CD8-positive, alpha-beta memory T cell (primary cell): ENCODE results near the gene STK31. TPM values are rescaled to one million over a fixed set of nuclear protein-coding genes. Genes with fewer than 3 reads are reported as not detected.
"Not testable (repeated sequence)": the region's sequence is repeated elsewhere in the genome, so short reads cannot be mapped to it uniquely, and the experiment has no call there.

Experiments
- CTCF ChIA-PET: fragments of 350-600 bp; sonication (Branson Sonifier 250); formaldehyde crosslinking; loops from one replicate; lab custom pipeline; 2021; ENCODE audit warnings: antibody characterized with exemption; lab: Charles Lee
- POLR2A ChIA-PET: fragments of 350-600 bp; sonication (Branson Sonifier 250); formaldehyde crosslinking; loops from one replicate; lab custom pipeline; 2021; ENCODE audit warnings: antibody characterized with exemption; lab: Charles Lee
- DNase-seq, 5 donors: peaks; one replicate each; pipeline versions ENCODE4 v3.0.0 to v3.0.0-alpha.2; 2020 to 2022; ENCODE audit warnings: mixed read lengths in 1 of 5
- H3K27ac ChIP-seq: one replicate; pipeline ENCODE4 v1.7.0; 2013; ENCODE audit warnings: low read depth, mild to moderate bottlenecking, low read length, moderate library complexity
- H3K27me3 ChIP-seq: 2 replicates; pipeline ENCODE4 v1.7.0; 2013; ENCODE audit warnings: low read length, mild to moderate bottlenecking; ENCODE audit not compliant: insufficient read depth, poor library complexity, severe bottlenecking
- H3K36me3 ChIP-seq: 2 replicates; pipeline ENCODE4 v1.7.0; 2013; ENCODE audit warnings: mild to moderate bottlenecking, low read length, moderate library complexity; ENCODE audit not compliant: insufficient read depth
- H3K4me1 ChIP-seq: 2 replicates; pipeline ENCODE4 v1.7.0; 2013; ENCODE audit warnings: mild to moderate bottlenecking, low read length, moderate library complexity; ENCODE audit not compliant: insufficient read depth
- H3K4me3 ChIP-seq: 2 replicates; pipeline ENCODE4 v1.7.0; 2013; ENCODE audit warnings: mild to moderate bottlenecking, low read length
- H3K9me3 ChIP-seq: 2 replicates; pipeline ENCODE4 v1.7.0; 2013; ENCODE audit warnings: mild to moderate bottlenecking, low read length
- H3K27ac Mint-ChIP-seq, 8 donors: one replicate each; pipeline ENCODE4 v1.8.0; 2020 to 2021; ENCODE audit warnings: mixed read lengths in 8 of 8, mild to moderate bottlenecking in 6 of 8, inconsistent platforms in 3 of 8, moderate library complexity in 3 of 8
- H3K27me3 Mint-ChIP-seq, 2 donors: one replicate each; pipeline ENCODE4 v1.8.0; 2020 to 2021; ENCODE audit warnings: mixed read lengths in 2 of 2, mild to moderate bottlenecking in 1 of 2, moderate library complexity in 1 of 2
- H3K36me3 Mint-ChIP-seq, 3 donors: one replicate each; pipeline ENCODE4 v1.8.0; 2020 to 2021; ENCODE audit warnings: mixed read lengths in 3 of 3, inconsistent platforms in 1 of 3, mild to moderate bottlenecking in 1 of 3
- H3K4me1 Mint-ChIP-seq, 3 donors: one replicate each; pipeline ENCODE4 v1.8.0; 2020 to 2021; ENCODE audit warnings: mixed read lengths in 3 of 3, inconsistent platforms in 1 of 3, mild to moderate bottlenecking in 1 of 3
- H3K4me3 Mint-ChIP-seq, 7 donors: one replicate each; pipeline ENCODE4 v1.8.0; 2020 to 2021; ENCODE audit warnings: mixed read lengths in 7 of 7, mild to moderate bottlenecking in 6 of 7, moderate library complexity in 4 of 7, inconsistent platforms in 2 of 7
- H3K9me3 Mint-ChIP-seq, 5 donors: one replicate each; pipeline ENCODE4 v1.8.0; 2020 to 2022; ENCODE audit warnings: mixed read lengths in 5 of 5, mild to moderate bottlenecking in 3 of 5, moderate library complexity in 2 of 5, inconsistent platforms in 1 of 5
- polyA plus RNA-seq: library from polyadenylated mRNA; unstranded; fragments of 300-500 nt; fragmentation: Illumina TruSeq; gene quantifications from one replicate; pipeline ENCODE4 v1.2.3, GENCODE V29; 2021
- total RNA-seq, 2 experiments: library from RNA; stranded (reverse); gene quantifications; one replicate each; pipeline ENCODE4 v1.2.3, GENCODE V29; 2021

Gene STK31
- total and polyA plus RNA-seq, 3 experiments from 2014 or later: 0.07 to 0.15 (median 0.11) TPM

GRCh38 chr7:23746629-23747028 is 36.6 kb downstream of the STK31 start:
- Histone ChIP-seq H3K9me3 (no peaks in the 10 kb centered on the region), H3K27me3 (no peaks in the 10 kb centered on the region), H3K4me1 (no peaks in the 10 kb centered on the region), H3K27ac (no peak overlapping the region), H3K36me3 (no peaks in the 10 kb centered on the region), H3K4me3 (no peak overlapping the region)
- H3K27ac Mint-ChIP-seq: no peak overlapping the region
- POLR2A ChIA-PET: no interaction called here
- no peaks in the 10 kb centered on the region for H3K4me1 Mint-ChIP-seq
- CTCF ChIA-PET: no interaction called here
- H3K9me3 Mint-ChIP-seq: peaks cover 9 to 37% (median 30%) of the 10 kb centered on the region in 5 donors
- H3K4me3 Mint-ChIP-seq: no peak overlapping the region
- DNase-seq: no peak
- H3K27me3 Mint-ChIP-seq: peaks cover 4 to 5% of the 10 kb centered on the region in 2 donors
- H3K36me3 Mint-ChIP-seq: peaks cover 1 to 35% (median 2%) of the 10 kb centered on the region in 3 donors

GRCh38 chr7:23751852-23752251 is 41.8 kb downstream of the STK31 start:
- Mint-ChIP-seq H3K27me3 (peaks cover 0 to 1% of the 10 kb centered on the region in 2 donors), H3K9me3 (peaks cover 0 to 8% (median 2%) of the 10 kb centered on the region in 5 donors), H3K36me3 (peaks cover 0 to 30% (median 1%) of the 10 kb centered on the region in 3 donors), H3K4me3 (no peak overlapping the region), H3K4me1 (peaks cover 0 to 8% (median 3%) of the 10 kb centered on the region in 3 donors), H3K27ac (no peak overlapping the region)
- no peak overlapping the region for H3K27ac ChIP-seq
- no peaks in the 10 kb centered on the region for H3K4me1 ChIP-seq
- CTCF ChIA-PET: no interaction called here
- POLR2A ChIA-PET: no interaction called here
- no peaks in the 10 kb centered on the region for H3K27me3 ChIP-seq
- no peak overlapping the region for H3K4me3 ChIP-seq
- DNase-seq: no peak
- no peaks in the 10 kb centered on the region for H3K36me3 ChIP-seq
- H3K9me3 ChIP-seq: no peaks in the 10 kb centered on the region

DNA sequence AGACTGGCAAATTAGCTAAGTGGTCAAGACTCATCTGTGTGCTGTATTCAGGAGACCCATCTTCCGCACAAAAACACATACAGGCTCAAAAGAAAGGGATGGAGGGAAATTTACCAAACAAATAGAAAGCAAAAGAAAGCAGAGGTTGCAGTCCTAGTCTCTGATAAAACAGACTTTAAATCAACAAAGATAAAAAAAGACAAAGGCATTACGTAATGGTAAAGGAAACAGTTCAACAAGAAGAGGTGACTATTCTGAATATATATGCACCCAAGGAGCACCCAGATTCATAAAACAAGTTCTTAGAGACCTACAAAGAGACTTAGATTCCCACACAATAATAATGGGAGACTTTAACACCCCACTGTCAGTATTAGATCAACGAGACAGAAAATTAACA is 48.8 kb downstream of the STK31 start:
- Mint-ChIP-seq H3K4me1 (peaks cover 2 to 14% (median 10%) of the 10 kb centered on the region in 3 donors), H3K36me3 (peaks cover 0 to 28% (median 0%) of the 10 kb centered on the region in 3 donors)
- CTCF ChIA-PET, H3K9me3 ChIP-seq, H3K4me1 ChIP-seq, H3K27ac ChIP-seq, H3K27ac Mint-ChIP-seq, H3K9me3 Mint-ChIP-seq, H3K36me3 ChIP-seq, POLR2A ChIA-PET, H3K27me3 ChIP-seq, H3K4me3 Mint-ChIP-seq, DNase-seq, H3K4me3 ChIP-seq, H3K27me3 Mint-ChIP-seq: not testable (repeated sequence)

- no peaks in the 10 kb centered on the region for H3K9me3 ChIP-seq
- no peaks in the 10 kb centered on the region for H3K36me3 ChIP-seq
- H3K4me3 ChIP-seq: no peak overlapping the region
- no peak for DNase-seq
- Mint-ChIP-seq H3K4me3 (no peak overlapping the region), H3K4me1 (peaks cover 2 to 14% (median 10%) of the 10 kb centered on the region in 3 donors), H3K27me3 (no peaks in the 10 kb centered on the region), H3K36me3 (peaks cover 0 to 21% (median 0%) of the 10 kb centered on the region in 3 donors), H3K9me3 (peaks cover 0 to 4% (median 0%) of the 10 kb centered on the region in 5 donors), H3K27ac (peak overlapping the region in 1 of 8 donors; percentile 74)
- ChIA-PET POLR2A (no interaction called here), CTCF (no interaction called here)
- H3K27me3 ChIP-seq: no peaks in the 10 kb centered on the region
- H3K4me1 ChIP-seq: no peaks in the 10 kb centered on the region
- H3K27ac ChIP-seq: no peak overlapping the region
These were observed 49.8 kb downstream of the STK31 start for GRCh38 chr7:23759671-23760391.

DNA sequence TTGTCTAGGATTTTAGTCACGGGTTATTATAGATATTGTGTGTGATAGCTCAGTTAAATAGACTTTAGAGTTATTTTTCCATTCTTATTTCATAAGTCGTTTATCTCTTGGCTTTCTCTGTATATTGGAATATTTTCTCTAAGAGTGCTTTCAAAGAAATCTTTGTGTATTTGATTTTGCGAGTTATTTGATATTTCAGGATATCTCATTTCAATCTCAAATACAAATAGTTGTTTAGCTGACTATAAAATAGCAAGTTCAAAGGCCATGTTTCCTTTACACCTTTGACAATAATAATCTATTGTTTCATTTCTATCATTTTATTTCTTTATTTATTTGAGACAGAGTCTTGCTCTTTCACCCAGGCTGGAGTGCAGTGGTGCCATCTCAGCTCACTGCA is 55.9 kb downstream of the STK31 start:
- no peaks in the 10 kb centered on the region for H3K9me3 Mint-ChIP-seq
- Histone ChIP-seq H3K36me3 (no peaks in the 10 kb centered on the region), H3K27me3 (no peaks in the 10 kb centered on the region), H3K4me3 (no peak overlapping the region), H3K27ac (no peak overlapping the region), H3K4me1 (no peaks in the 10 kb centered on the region), H3K9me3 (no peaks in the 10 kb centered on the region)
- no peak overlapping the region for H3K4me3 Mint-ChIP-seq
- no peaks in the 10 kb centered on the region for H3K27me3 Mint-ChIP-seq
- H3K36me3 Mint-ChIP-seq: no peaks in the 10 kb centered on the region
- H3K4me1 Mint-ChIP-seq: no peaks in the 10 kb centered on the region
- DNase-seq: no peak
- ChIA-PET CTCF (no interaction called here), POLR2A (no interaction called here)
- H3K27ac Mint-ChIP-seq: peak overlapping the region in 1 of 8 donors; percentile 14

DNA sequence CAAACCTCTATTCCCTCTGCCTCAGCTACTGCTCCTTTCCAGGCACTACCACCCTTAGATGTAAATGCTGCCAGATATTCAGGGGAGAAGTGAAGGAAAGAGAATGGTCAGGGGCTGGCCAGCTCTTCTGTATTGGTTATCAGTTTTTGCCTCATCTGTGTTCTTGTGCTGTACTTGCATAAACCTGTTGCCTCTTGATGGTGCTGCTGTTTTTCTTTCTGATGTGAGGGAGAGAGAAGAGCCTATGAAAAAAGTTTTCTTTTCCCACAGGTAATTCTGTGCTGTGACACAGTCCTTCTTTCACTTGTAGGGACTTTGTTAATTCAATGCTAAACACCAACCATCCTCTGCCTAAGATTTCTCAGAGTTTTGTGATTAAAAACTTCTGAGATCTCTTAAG is 57.5 kb downstream of the STK31 start:
- POLR2A ChIA-PET: no interaction called here
- H3K4me1 ChIP-seq: no peaks in the 10 kb centered on the region
- H3K4me1 Mint-ChIP-seq: no peaks in the 10 kb centered on the region
- no peaks in the 10 kb centered on the region for H3K9me3 Mint-ChIP-seq
- H3K36me3 Mint-ChIP-seq: no peaks in the 10 kb centered on the region
- no peaks in the 10 kb centered on the region for H3K27me3 ChIP-seq
- no peak overlapping the region for H3K4me3 Mint-ChIP-seq
- H3K4me3 ChIP-seq: no peak overlapping the region
- DNase-seq: no peak
- H3K27ac ChIP-seq: no peak overlapping the region
- H3K9me3 ChIP-seq: no peaks in the 10 kb centered on the region
- CTCF ChIA-PET: no interaction called here
- H3K27ac Mint-ChIP-seq: no peak overlapping the region
- H3K36me3 ChIP-seq: no peaks in the 10 kb centered on the region
- H3K27me3 Mint-ChIP-seq: no peaks in the 10 kb centered on the region

- Mint-ChIP-seq H3K36me3 (peaks cover 0 to 4% (median 0%) of the 10 kb centered on the region in 3 donors), H3K27ac (no peak overlapping the region), H3K4me3 (no peak overlapping the region), H3K27me3 (no peaks in the 10 kb centered on the region), H3K9me3 (peaks cover 0 to 2% (median 0%) of the 10 kb centered on the region in 5 donors), H3K4me1 (no peaks in the 10 kb centered on the region)
- ChIA-PET POLR2A (no interaction called here), CTCF (no interaction called here)
- no peak overlapping the region for H3K27ac ChIP-seq
- no peaks in the 10 kb centered on the region for H3K27me3 ChIP-seq
- H3K4me1 ChIP-seq: no peaks in the 10 kb centered on the region
- H3K36me3 ChIP-seq: no peaks in the 10 kb centered on the region
- no peaks in the 10 kb centered on the region for H3K9me3 ChIP-seq
- no peak overlapping the region for H3K4me3 ChIP-seq
- DNase-seq: no peak
These were observed 58.0 kb downstream of the STK31 start for GRCh38 chr7:23768022-23768421.

DNA sequence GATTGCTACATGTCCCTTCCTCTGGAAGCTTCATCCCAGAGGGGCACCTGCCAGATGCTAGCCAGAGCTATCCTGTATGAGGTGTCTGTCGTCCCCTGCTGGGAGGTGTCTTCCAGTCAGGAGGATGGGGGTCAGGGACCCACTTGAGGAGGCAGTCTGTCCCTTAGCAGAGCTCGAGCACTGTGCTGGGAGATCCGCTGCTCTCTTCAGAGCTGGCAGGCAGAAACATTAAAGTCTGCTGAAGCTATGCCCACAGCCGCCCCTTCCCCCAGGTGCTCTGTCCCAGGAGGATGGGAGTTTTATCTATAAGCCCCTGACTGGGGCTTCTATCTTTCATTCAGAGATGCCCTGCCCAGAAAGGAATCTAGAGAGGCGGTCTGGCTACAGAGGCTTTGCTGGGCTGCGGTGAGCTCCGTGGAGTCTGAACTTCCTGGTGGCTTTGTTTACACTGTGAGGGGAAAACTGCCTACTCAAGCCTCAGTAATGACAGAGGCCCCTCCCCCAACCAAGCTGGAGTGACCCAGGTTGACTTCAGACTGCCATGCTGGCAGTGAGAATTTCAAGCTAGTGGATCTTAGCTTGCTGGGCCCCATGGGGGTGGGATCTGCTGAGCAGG is 69.3 kb downstream of the STK31 start:
- H3K4me3 Mint-ChIP-seq, H3K36me3 Mint-ChIP-seq, H3K27me3 Mint-ChIP-seq, H3K27ac ChIP-seq, H3K27ac Mint-ChIP-seq, POLR2A ChIA-PET, H3K9me3 Mint-ChIP-seq, H3K27me3 ChIP-seq, H3K4me3 ChIP-seq, CTCF ChIA-PET, H3K9me3 ChIP-seq, DNase-seq, H3K4me1 Mint-ChIP-seq, H3K36me3 ChIP-seq, H3K4me1 ChIP-seq: not testable (repeated sequence)
